SK-N-SH (cell line): ENCODE data around the gene SHISAL2B. TPM values are rescaled to one million over a fixed set of nuclear protein-coding genes. Genes with fewer than 3 reads are reported as not detected.

ENCODE experiments used
- CTCF ChIA-PET: fragments of 300-600, 350-600 bp; formaldehyde crosslinking; extraction: SDS; loops from one replicate; lab custom pipeline; 2021; lab: Yijun Ruan, JAX
- POLR2A ChIA-PET: fragments of 350-600 bp; sonication (Branson Sonifier 250); formaldehyde crosslinking; extraction: SDS; loops from one replicate; lab custom pipeline; 2020; ENCODE audit warnings: antibody characterized with exemption, inconsistent platforms; lab: Yijun Ruan, JAX
- DNase-seq: peaks from one replicate; pipeline ENCODE4 v3.0.0; 2012
- H2AFZ ChIP-seq: fragments of 200-600 bp; sonication (generic); 2 replicates; pipeline ENCODE4 v1.8.1; 2016; ENCODE audit warnings: antibody characterized with exemption, mild to moderate bottlenecking, low read depth
- H3F3A ChIP-seq: fragments of 200-600 bp; sonication (generic); replicated peaks from 2 replicates; pipeline ENCODE3; 2016; ENCODE audit warnings: antibody characterized with exemption, mild to moderate bottlenecking; ENCODE audit not compliant: insufficient read depth
- H3K27ac ChIP-seq, 2 experiments: fragments of 200-500 bp in 1 of 2; fragments of 200-600 bp in 1 of 2; sonication (Bioruptor generic) in 1 of 2; sonication (generic), shearing (Covaris generic) in 1 of 2; 2 replicates each; pipeline versions ENCODE4 v1.5.1 to v1.6.1; 2014 to 2016; ENCODE audit warnings: low read depth in 2 of 2, inconsistent platforms in 1 of 2, low read length in 1 of 2, mild to moderate bottlenecking in 1 of 2, mixed read lengths in 1 of 2
- H3K27me3 ChIP-seq: fragments of 200-600 bp; sonication (generic), shearing (Covaris generic); 2 replicates; pipeline ENCODE4 v1.6.1; 2016; ENCODE audit warnings: mixed run types; ENCODE audit not compliant: insufficient read depth
- H3K36me3 ChIP-seq, 2 experiments: fragments of 200-500 bp in 1 of 2; fragments of 200-600 bp in 1 of 2; sonication (Bioruptor generic) in 1 of 2; sonication (generic) in 1 of 2; replicated peaks in 1 of 2; 2 replicates each; pipeline versions ENCODE3 to v1.5.1; 2014 to 2016; ENCODE audit warnings: low read length in 1 of 2, mild to moderate bottlenecking in 1 of 2; ENCODE audit not compliant: insufficient read depth in 2 of 2, control insufficient read depth in 1 of 2
- H3K4me1 ChIP-seq, 2 experiments: fragments of 200-500 bp in 1 of 2; fragments of 200-600 bp in 1 of 2; sonication (Bioruptor generic) in 1 of 2; sonication (generic), shearing (Covaris generic) in 1 of 2; 2 replicates each; pipeline versions ENCODE4 v1.5.1 to v1.6.1; 2014 to 2016; ENCODE audit warnings: low read depth in 1 of 2, low read length in 1 of 2, mixed run types in 1 of 2; ENCODE audit not compliant: insufficient read depth in 2 of 2, control insufficient read depth in 1 of 2
- H3K4me2 ChIP-seq: fragments of 200-600 bp; sonication (generic), shearing (Covaris generic); 2 replicates; pipeline ENCODE4 v1.6.1; 2017; ENCODE audit warnings: mixed run types
- H3K4me3 ChIP-seq, 2 experiments: fragments of 200-500 bp in 1 of 2; fragments of 200-600 bp in 1 of 2; sonication (Bioruptor generic) in 1 of 2; sonication (generic), shearing (Covaris generic) in 1 of 2; 2 replicates each; pipeline versions ENCODE4 v1.5.1 to v1.8.1; 2014 to 2016; ENCODE audit warnings: low read depth in 2 of 2, inconsistent platforms in 1 of 2, low read length in 1 of 2, mild to moderate bottlenecking in 1 of 2, mixed read lengths in 1 of 2, moderate library complexity in 1 of 2
- H3K79me2 ChIP-seq: fragments of 200-600 bp; sonication (generic); 2 replicates; pipeline ENCODE4 v1.8.1; 2017; ENCODE audit warnings: mild to moderate bottlenecking; ENCODE audit not compliant: insufficient read depth
- H3K9ac ChIP-seq: fragments of 200-600 bp; sonication (generic); 2 replicates; pipeline ENCODE4 v1.6.1; 2017; ENCODE audit warnings: mixed run types
- H3K9me2 ChIP-seq: fragments of 200-600 bp; sonication (generic); 2 replicates; pipeline ENCODE4 v1.6.1; 2017; ENCODE audit warnings: mixed run types
- H3K9me3 ChIP-seq: fragments of 200-600 bp; sonication (generic); 2 replicates; pipeline ENCODE4 v1.6.1; 2017; ENCODE audit warnings: mixed run types, mild to moderate bottlenecking, moderate library complexity
- H4K20me1 ChIP-seq: fragments of 200-600 bp; sonication (generic); 2 replicates; pipeline ENCODE4 v1.6.1; 2017; ENCODE audit warnings: mild to moderate bottlenecking, mixed run types; ENCODE audit not compliant: insufficient read depth
- EP300 ChIP-seq, 2 experiments: IDR thresholded peaks; 2 replicates each; pipeline versions ENCODE4 v1.4.0 to v1.6.1; 2012; ENCODE audit warnings: borderline replicate concordance in 1 of 2, low read depth in 1 of 2, low read length in 1 of 2
- FOXJ3 ChIP-seq: sonication (generic); formaldehyde crosslinking; IDR thresholded peaks from 2 replicates; pipeline ENCODE4 v1.5.1; 2020; ENCODE audit warnings: mild to moderate bottlenecking, missing genetic modification reagents
- GATA2 ChIP-seq: sonication (generic); formaldehyde crosslinking; IDR thresholded peaks from 2 replicates; pipeline ENCODE4 v1.5.0; 2020; ENCODE audit warnings: mild to moderate bottlenecking, missing genetic modification reagents
- MEF2A ChIP-seq: IDR thresholded peaks from 2 replicates; pipeline ENCODE4 v1.4.0; 2012; ENCODE audit warnings: low read depth, borderline replicate concordance
- MXI1 ChIP-seq: IDR thresholded peaks from 2 replicates; pipeline ENCODE4 v1.6.1; 2012; ENCODE audit warnings: mild to moderate bottlenecking, low read depth, low read length, improper control_type of control experiment
- NFIC ChIP-seq: IDR thresholded peaks from 2 replicates; pipeline ENCODE4 v1.4.0; 2012; ENCODE audit warnings: borderline replicate concordance
- NRF1 ChIP-seq: IDR thresholded peaks from 2 replicates; pipeline ENCODE4 v1.6.1; 2012; ENCODE audit warnings: low read depth, mild to moderate bottlenecking, low read length
- POLR2AphosphoS5 ChIP-seq: IDR thresholded peaks from 2 replicates; pipeline ENCODE4 v1.6.1; 2012; ENCODE audit warnings: low read depth, low read length
- RAD21 ChIP-seq: IDR thresholded peaks from 2 replicates; pipeline ENCODE4 v1.6.1; 2012; ENCODE audit warnings: mild to moderate bottlenecking, low read length
- RCOR1 ChIP-seq: fragments of 150-350 bp; IDR thresholded peaks from 2 replicates; pipeline ENCODE4 v1.6.1; 2017; ENCODE audit warnings: antibody characterized with exemption, low read length
- RFX5 ChIP-seq: IDR thresholded peaks from 2 replicates; pipeline ENCODE4 v1.6.1; 2012; ENCODE audit warnings: mild to moderate bottlenecking, improper control_type of control experiment, low read length
- RXRA ChIP-seq: IDR thresholded peaks from 2 replicates; pipeline ENCODE4 v1.4.0; 2012; ENCODE audit warnings: low read depth, mild to moderate bottlenecking, borderline replicate concordance
- SMC3 ChIP-seq: IDR thresholded peaks from 2 replicates; pipeline ENCODE4 v1.6.1; 2012; ENCODE audit warnings: low read depth, low read length, improper control_type of control experiment
- TAF1 ChIP-seq: IDR thresholded peaks from 2 replicates; pipeline ENCODE4 v1.6.1; 2012; ENCODE audit warnings: low read depth, mild to moderate bottlenecking, low read length, moderate library complexity, borderline replicate concordance
- TEAD4 ChIP-seq: IDR thresholded peaks from 2 replicates; pipeline ENCODE4 v1.4.0; 2012; ENCODE audit warnings: mild to moderate bottlenecking, borderline replicate concordance; ENCODE audit not compliant: insufficient read depth
- WGBS: methylation state at CpG from one replicate; pipeline ENCODE4 v1.1.6; 2017; ENCODE audit warnings: low lambda C conversion rate; 5-methylcytosine and 5-hydroxymethylcytosine counted together
- polyA plus RNA-seq, 3 experiments: library from polyadenylated mRNA; depleted of rRNA; stranded (reverse); fragments of >200 nt; gene quantifications; 2 replicates each; pipeline ENCODE4 v1.2.3, GENCODE V29; 2012
- TF ChIP-seq, protein P1 (sequence below): IDR thresholded peaks from 2 replicates; pipeline ENCODE4; 2012
- TF ChIP-seq, protein P2 (sequence below): fragments of 150-350 bp; IDR thresholded peaks from 2 replicates; pipeline ENCODE4 v1.6.1; 2016; ENCODE audit warnings: mild to moderate bottlenecking, low read depth, low read length

Gene SHISAL2B
- polyA plus RNA-seq, 1 of the 3 experiments (the other 2 are of a cell fraction) = not detected

DNA sequence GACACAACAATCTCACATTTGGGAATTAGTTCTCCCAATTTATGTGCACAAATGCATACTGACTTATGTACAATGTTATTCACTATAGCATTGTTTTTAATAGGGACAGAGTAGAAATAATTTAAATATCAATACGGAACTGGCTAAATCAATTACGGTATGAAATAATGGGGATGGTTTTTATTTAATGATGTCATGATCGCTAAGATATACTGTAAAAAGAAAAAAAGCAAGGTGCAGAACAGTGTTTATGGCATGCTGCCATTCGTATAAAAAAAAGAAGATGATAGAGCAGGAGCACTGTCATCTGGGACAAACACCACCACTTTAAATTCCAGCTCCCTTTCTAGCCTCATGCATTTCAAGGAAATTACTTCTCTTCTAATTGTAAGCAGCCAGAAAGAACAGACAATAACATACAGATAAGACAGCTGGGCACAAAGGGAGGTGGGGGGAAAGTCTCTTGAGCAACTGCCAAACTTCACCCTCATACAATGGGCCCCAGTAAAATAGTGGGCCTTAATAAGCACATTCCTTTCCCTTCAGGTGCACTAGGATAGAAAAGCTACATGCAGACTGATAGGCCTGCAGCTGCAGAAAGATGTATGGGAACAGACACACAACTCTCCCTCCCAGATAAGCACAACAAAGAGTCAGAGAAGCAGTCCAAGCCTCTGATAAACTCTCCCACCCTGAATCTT is 69.8 kb downstream of the SHISAL2B start:
- POLR2A ChIA-PET = no interaction called here
- peaks cover 75% of the 10 kb centered on the region for H3K79me2 ChIP-seq

DNA sequence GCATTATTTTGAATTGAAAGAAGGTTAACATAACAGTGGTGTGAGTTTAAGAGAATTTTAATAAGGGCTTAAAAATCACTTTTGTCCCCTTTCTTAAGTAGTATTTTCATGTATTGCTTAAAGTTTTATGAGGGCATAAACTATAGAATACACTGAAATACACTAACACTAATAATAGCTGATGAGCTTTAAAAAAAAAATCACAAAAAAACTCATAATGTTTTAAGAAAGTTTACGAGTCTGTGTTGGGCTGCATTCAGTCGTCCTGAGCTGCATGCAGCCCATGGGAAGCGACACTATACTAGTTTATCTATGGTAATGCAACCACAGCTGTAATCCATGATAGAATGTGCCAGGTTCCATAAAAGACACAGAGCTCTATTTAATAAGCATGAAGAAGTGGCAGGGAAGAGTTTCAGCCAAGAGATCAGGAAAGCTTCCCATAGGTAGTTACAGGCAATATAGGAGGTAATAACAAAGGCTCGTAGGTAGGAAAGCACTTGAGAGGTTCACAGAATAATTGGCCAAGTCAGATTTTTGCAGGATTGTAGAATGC is 73.7 kb downstream of the SHISAL2B start:
- TF ChIP-seq EP300 (IDR thresholded peaks at IDR 0.05; ENCODE audit: borderline replicate concordance in 1 of 2, low read depth in 1 of 2, low read length in 1 of 2) (no peak), RXRA (no peak), MEF2A (no peak), SMC3 (no peak), NFIC (no peak), POLR2AphosphoS5 (no peak), FOXJ3 (CRISPR knock-in tag) (no peak), TEAD4 (no peak), TAF1 (no peak), RFX5 (no peak), NRF1 (no peak), RAD21 (no peak), RCOR1 (no peak)
- TF ChIP-seq, protein P1, sequence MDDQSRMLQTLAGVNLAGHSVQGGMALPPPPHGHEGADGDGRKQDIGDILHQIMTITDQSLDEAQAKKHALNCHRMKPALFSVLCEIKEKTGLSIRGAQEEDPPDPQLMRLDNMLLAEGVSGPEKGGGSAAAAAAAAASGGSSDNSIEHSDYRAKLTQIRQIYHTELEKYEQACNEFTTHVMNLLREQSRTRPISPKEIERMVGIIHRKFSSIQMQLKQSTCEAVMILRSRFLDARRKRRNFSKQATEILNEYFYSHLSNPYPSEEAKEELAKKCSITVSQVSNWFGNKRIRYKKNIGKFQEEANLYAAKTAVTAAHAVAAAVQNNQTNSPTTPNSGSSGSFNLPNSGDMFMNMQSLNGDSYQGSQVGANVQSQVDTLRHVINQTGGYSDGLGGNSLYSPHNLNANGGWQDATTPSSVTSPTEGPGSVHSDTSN = no peak
- TF ChIP-seq, protein P2, sequence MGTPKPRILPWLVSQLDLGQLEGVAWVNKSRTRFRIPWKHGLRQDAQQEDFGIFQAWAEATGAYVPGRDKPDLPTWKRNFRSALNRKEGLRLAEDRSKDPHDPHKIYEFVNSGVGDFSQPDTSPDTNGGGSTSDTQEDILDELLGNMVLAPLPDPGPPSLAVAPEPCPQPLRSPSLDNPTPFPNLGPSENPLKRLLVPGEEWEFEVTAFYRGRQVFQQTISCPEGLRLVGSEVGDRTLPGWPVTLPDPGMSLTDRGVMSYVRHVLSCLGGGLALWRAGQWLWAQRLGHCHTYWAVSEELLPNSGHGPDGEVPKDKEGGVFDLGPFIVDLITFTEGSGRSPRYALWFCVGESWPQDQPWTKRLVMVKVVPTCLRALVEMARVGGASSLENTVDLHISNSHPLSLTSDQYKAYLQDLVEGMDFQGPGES = no peak
- Histone ChIP-seq H3K4me3 (no peak overlapping the region), H3K79me2 (peaks cover 77% of the 10 kb centered on the region), H3K9me3 (no peaks in the 10 kb centered on the region), H4K20me1 (0 out of 2 replicates have a peak, but pooled peaks cover under 1% of the 10 kb centered on the region), H3K9me2 (no peaks in the 10 kb centered on the region), H3K9ac (no peak overlapping the region), H3K27ac (no peak overlapping the region), H3K36me3 (peaks cover 14 to 35% of the 10 kb centered on the region in 2 experiments), H3K27me3 (no peaks in the 10 kb centered on the region), H3F3A (no peaks in the 10 kb centered on the region), H2AFZ (no peak overlapping the region), H3K4me1 (peaks cover 5 to 10% of the 10 kb centered on the region in 2 experiments; a peak in 3 of 4 replicates), H3K4me2 (no peak overlapping the region)
- ChIA-PET POLR2A (no interaction called here), CTCF (interaction anchor here (0.8 kb wide), 1 partner anchor 20 kb away, joined by 3 read pairs; no protein-coding TSS in a partner anchor)
- DNase-seq = no peak
- WGBS = 92% methylated on average over 4 of the region's 4 CpGs

More for the DNA sequence above, 69.8 kb downstream of the SHISAL2B start:
- WGBS = 65% methylated on average over 4 of the region's 4 CpGs
- H3K36me3 ChIP-seq = peaks cover 14 to 25% of the 10 kb centered on the region in 2 experiments
- no peaks in the 10 kb centered on the region for H3F3A ChIP-seq
- DNase-seq = no peak
- 0 out of 2 replicates have a peak, but pooled peaks cover 4% of the 10 kb centered on the region for H4K20me1 ChIP-seq
- H3K9me2 ChIP-seq = no peaks in the 10 kb centered on the region
- H3K27me3 ChIP-seq = no peaks in the 10 kb centered on the region
- H3K9ac ChIP-seq = no peak overlapping the region
- no peaks in the 10 kb centered on the region for H3K9me3 ChIP-seq
- CTCF ChIA-PET = no interaction called here
- no peak overlapping the region for H3K4me3 ChIP-seq
- no peak overlapping the region for H3K27ac ChIP-seq
- TF ChIP-seq GATA2 (CRISPR knock-in tag) (no peak), SMC3 (no peak), RCOR1 (no peak), MXI1 (no peak)
- H3K4me2 ChIP-seq = no peak overlapping the region
- peaks cover 2 to 4% of the 10 kb centered on the region in 2 experiments; a peak in 2 of 4 replicates for H3K4me1 ChIP-seq
- H2AFZ ChIP-seq = no peak overlapping the region
